Hepatic stellate cell (primary cell): Measurements from ENCODE around the gene GNAQ.

Experiments used
- DNase-seq: peaks from one replicate; pipeline ENCODE4 v3.0.0; 2011; ENCODE audit warnings: low spot score

Gene GNAQ

GRCh38 chr9:77843076-77843870 lies 188.3 kb downstream of the GNAQ start:
- no peak for DNase-seq

DNA sequence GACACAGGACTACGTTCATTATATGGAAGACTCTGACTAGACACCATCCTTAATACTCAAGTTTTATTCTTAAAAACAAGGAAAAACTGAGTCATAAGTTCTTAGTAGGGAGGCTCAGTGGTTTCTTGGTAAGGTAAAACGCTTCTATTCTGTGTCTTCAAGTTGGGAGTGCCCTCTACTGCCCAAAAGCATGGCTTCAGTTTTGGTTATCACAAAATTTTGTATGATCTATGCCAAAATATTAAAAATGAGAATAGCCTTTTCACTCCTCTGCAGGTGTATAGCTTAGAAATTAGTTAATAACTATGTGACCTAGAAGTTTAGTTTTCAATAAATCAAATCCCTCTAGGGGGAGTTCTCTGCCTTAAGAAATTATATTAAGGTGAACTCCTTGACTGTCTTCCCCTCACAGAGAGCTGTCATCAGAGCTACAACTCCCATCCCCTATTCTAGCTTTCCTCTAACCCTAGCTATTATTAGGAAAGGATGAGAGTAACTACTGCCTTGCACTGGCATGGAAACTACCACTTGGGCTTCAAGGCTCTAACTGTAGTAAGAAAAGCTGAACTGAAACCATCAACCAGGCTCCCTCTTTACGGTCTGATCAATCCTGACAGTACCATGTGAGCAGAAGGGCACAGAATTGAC lies 189.7 kb downstream of the GNAQ start:
- DNase-seq = no peak

GRCh38 chr9:77839459-77840140 lies 192.0 kb downstream of the GNAQ start:
- no peak for DNase-seq

- DNase-seq = no peak
Measured at GRCh38 chr9:77838986-77839385, 192.6 kb downstream of the GNAQ start.

GRCh38 chr9:77834898-77835488 lies 196.6 kb downstream of the GNAQ start:
- DNase-seq = no peak

DNA sequence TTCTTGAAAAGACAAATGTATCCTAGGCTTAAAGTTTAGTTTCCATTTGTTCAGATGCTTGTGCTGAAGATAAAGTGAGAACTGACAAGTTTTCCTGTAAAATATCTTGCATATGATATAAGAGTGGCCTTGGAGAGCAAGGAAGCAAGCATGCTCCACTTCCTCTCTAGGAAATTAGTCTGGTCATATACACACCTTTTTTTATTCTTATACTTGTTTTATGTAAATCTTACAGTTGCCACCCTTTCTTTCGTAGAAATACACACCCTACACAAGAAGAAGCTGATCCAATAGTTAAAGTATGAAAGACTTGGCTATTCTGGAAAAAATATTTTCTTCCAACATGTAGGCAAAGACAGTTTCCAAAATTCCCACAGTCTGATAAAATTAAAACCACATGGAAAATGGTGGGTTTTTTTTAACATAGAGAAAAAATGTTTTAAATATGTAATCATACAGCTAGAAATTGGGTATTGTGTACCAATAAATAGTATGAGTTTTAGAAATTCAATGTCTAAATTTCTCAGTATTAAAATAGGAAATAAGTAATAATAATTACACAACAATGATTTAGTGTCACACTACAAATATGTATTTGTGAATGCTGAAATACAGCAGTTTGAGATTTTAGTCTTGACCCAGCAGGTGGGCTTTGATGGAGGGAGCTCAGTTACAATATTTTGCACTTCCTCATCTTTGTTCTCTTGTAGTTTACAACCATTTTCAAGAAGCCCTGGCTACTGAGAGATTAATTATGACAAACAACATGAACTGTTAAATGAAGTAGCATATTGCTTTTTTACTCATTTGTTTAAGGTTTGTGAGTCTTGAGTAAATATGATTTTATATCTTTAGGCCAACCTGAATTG lies 197.8 kb downstream of the GNAQ start:
- no peak for DNase-seq

DNA sequence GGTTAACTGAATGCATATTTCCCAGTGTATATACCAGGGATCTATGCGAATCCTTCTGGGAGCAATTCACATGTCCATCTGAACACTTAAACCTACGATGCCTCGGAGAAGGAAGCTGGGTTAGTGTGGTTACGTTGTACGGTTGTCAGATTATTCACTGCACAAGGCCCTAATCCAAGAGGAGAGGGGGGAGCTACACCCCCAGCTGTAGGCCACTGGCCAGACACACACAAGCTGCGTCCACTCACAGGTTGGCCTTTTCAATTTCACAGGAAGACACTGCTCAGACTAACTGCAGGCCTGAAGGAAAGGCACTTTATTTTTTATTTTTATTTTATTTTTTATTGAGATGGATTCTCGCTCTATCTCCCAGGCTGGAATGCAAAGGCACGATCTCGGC lies 199.0 kb downstream of the GNAQ start:
- no peak for DNase-seq

DNA sequence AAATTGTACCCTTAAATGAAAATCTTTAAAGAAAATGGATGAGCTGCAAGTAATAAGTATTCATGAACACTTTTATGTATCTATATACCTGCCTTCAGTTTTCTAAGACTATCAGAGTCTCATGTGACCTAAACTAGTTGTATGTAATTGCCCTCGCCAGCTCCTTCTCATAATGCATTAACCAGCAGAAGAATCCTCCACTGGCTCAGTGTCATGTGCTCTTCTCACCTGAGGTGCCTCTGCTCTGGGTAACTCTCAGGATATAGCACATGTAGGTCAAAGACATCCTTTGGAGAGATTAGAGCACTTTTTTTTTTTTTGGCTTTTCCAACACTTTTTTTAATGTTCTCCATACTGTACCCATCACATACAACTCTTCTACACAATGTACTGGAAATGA lies 199.8 kb downstream of the GNAQ start:
- no peak for DNase-seq

- no peak for DNase-seq
Measured at GRCh38 chr9:77830618-77831285, 200.9 kb downstream of the GNAQ start.

GRCh38 chr9:77829420-77829819 lies 202.2 kb downstream of the GNAQ start:
- no peak for DNase-seq

DNA sequence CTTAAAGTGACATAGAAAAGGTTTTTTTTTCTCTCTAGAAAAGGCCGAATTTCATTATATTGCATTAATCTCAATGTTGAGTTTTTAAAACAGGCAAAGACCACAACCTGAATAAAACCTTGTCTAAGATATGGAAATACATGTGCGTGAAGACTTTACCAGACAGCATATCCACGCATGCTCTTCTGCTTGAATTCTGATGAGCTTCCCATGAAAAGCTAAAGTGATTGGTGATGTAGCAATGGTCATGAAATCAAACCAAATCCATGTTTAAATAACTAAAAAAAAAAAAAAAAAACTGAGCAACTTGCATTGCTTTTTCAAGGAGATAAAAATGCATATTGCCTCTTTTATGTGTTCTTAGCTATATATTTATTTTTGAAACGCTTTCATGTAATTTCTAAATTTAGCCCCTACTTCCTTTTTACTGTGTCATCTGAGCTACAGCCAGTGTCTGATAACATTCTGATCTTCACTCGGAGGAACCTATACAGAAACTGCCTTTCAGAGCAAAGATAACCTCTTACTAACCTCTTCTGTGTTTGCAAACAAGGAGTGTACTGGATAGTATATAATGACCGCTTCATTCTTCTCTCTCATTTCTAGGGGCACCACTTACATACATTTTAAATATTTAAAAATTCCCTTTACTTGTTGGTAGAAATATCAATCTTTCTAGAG lies 204.4 kb downstream of the GNAQ start:
- DNase-seq = no peak

GRCh38 chr9:77826621-77827020 lies 205.0 kb downstream of the GNAQ start:
- no peak for DNase-seq

- DNase-seq = no peak
Measured at GRCh38 chr9:77826116-77826515, 205.5 kb downstream of the GNAQ start.

DNA sequence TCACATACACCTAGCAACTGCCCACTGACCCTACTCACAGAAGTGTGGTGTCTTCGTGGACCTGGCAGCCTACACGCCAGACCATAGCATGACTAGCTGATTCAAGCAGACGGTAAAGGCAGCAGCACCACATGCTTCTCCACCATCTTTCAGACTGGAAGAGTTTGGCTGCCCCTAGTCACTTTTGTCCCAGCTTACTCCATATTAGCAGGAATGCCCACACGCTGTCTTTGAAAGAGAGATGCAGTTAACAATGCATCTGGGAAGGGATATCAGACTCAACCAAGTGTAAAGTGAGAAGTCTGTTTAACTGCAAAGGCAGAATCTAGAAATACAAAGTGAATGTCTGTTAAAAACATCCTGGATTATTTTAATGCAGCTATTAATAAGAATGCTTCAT lies 206.2 kb downstream of the GNAQ start:
- DNase-seq = no peak

DNA sequence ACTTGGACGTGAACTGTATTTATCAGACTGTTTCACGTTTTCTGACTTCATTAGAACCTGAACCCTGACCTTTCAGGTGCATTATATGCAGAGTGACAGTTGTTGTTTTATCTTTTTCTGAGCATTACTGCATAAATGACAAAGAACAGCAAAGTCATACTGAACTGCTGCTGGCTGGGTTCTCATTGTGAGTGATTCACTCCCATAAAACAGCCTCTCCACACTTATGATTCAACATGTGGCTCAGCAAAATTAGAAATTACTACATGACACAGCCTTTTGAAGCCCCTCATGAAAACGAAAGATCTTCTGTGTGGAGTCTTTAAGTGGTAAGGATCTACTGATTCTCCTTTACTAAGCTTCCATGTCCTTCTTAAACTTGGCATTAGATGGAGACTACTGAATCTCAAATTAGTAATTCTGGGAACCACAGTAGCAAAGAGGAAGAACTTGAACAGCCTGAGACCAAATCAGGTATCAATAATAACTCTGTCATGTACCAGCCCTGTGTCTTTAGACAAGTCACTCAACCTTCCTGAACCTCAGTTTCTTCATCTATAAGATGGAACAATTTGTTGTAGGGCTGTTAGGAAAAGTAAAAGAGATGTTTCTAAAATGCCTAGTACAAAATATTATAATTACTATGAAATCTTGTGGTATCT lies 211.2 kb downstream of the GNAQ start:
- peak; percentile 22 for DNase-seq

GRCh38 chr9:77819657-77820056 lies 212.0 kb downstream of the GNAQ start:
- no peak for DNase-seq

GRCh38 chr9:77817590-77818311 lies 213.9 kb downstream of the GNAQ start:
- no peak for DNase-seq

DNA sequence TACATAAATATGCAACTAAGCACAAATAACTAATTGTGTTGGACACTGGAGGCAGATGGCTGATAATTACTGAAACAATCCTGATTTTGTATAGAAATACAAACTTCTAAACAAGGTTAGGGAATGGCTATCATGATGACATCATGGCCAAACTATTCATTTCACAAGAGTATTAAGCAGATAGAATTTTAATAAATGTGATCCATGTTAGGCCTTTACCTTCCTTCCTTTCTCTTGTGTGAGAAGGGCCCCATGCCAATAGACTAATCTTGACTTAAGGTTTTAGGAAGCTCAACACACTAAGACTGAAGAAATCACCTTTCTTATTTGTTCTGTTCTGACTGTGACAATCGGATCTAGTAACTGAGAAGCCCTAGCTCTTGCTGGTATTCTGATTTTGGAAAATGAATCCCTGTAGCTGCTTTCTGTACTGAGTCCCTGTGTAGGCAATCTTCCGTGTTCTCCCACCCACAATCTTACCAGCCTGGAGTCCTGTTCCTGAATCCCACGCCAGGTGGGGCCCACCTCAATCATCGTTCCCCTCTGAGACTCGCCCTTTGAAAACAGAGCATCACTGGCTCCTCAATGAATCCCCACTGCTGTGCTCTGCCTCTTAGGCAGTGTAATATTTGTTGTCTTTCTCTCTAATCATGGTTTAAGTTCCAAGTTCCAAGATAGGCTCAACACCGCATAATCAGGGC lies 214.8 kb downstream of the GNAQ start:
- no peak for DNase-seq

- no peak for DNase-seq
Measured at GRCh38 chr9:77815260-77815659, 216.4 kb downstream of the GNAQ start.
